Naive thymus-derived CD4-positive, alpha-beta T cell (primary cell): ENCODE measurements around the gene MICAL1. TPM values are rescaled to one million over a fixed set of nuclear protein-coding genes. Genes with fewer than 3 reads are reported as not detected.
A peak's percentile ranks its signal among the peaks of the same experiment; 100 is the strongest.

Experiments used
- ATAC-seq: fragments of 150-1000 bp; cut with Tn5 transposase; 2 replicates; pipeline ENCODE4 v1.10.0; 2021; ENCODE audit warnings: mild to moderate bottlenecking, moderate library complexity
- CTCF ChIA-PET: fragments of 350-600 bp; sonication (Branson Sonifier 250); formaldehyde crosslinking; loops from one replicate; lab custom pipeline; 2021; ENCODE audit warnings: antibody characterized with exemption; lab: Charles Lee
- POLR2A ChIA-PET: fragments of 350-600 bp; sonication (Branson Sonifier 250); formaldehyde crosslinking; loops from one replicate; lab custom pipeline; 2021; ENCODE audit warnings: antibody characterized with exemption, inconsistent platforms; lab: Charles Lee
- DNase-seq, 9 donors: peaks; one replicate each; pipeline versions ENCODE4 v3.0.0 to v3.0.0-alpha.2; 2020 to 2022; ENCODE audit warnings: mixed read lengths in 1 of 9
- H3K27ac ChIP-seq: one replicate; pipeline ENCODE4 v1.7.0; 2013; ENCODE audit warnings: mild to moderate bottlenecking, low read depth, low read length, moderate library complexity
- H3K27me3 ChIP-seq, 2 donors: one replicate each; pipeline ENCODE4 v1.7.0; 2013; ENCODE audit warnings: low read length in 2 of 2, mild to moderate bottlenecking in 2 of 2, moderate library complexity in 2 of 2; ENCODE audit not compliant: control insufficient read depth in 2 of 2, insufficient read depth in 2 of 2
- H3K36me3 ChIP-seq, 3 experiments: 1 replicate in 2 of 3; 2 replicates in 1 of 3; pipeline ENCODE4 v1.7.0; 2013; ENCODE audit warnings: low read length in 3 of 3, mild to moderate bottlenecking in 3 of 3, moderate library complexity in 1 of 3; ENCODE audit not compliant: insufficient read depth in 3 of 3, control insufficient read depth in 2 of 3
- H3K4me1 ChIP-seq, 2 donors: one replicate each; pipeline ENCODE4 v1.7.0; 2013; ENCODE audit warnings: low read length in 2 of 2, mild to moderate bottlenecking in 2 of 2, moderate library complexity in 1 of 2; ENCODE audit not compliant: control insufficient read depth in 2 of 2, insufficient read depth in 2 of 2
- H3K4me3 ChIP-seq: 2 replicates; pipeline ENCODE4 v1.7.0; 2013; ENCODE audit warnings: mild to moderate bottlenecking, low read length
- H3K9me3 ChIP-seq, 3 experiments: 1 replicate in 2 of 3; 2 replicates in 1 of 3; pipeline ENCODE4 v1.7.0; 2013; ENCODE audit warnings: low read length in 3 of 3; ENCODE audit not compliant: control insufficient read depth in 2 of 3
- H3K27ac Mint-ChIP-seq, 9 donors: one replicate each; pipeline ENCODE4 v1.8.0; 2020 to 2022; ENCODE audit warnings: mixed read lengths in 9 of 9, mild to moderate bottlenecking in 8 of 9, moderate library complexity in 5 of 9, inconsistent platforms in 2 of 9
- H3K27me3 Mint-ChIP-seq, 5 donors: one replicate each; pipeline ENCODE4 v1.8.0; 2021 to 2022; ENCODE audit warnings: mixed read lengths in 5 of 5, mild to moderate bottlenecking in 1 of 5
- H3K36me3 Mint-ChIP-seq, 5 donors: one replicate each; pipeline ENCODE4 v1.8.0; 2020 to 2022; ENCODE audit warnings: mixed read lengths in 5 of 5, mild to moderate bottlenecking in 3 of 5, inconsistent platforms in 1 of 5
- H3K4me1 Mint-ChIP-seq, 7 donors: one replicate each; pipeline ENCODE4 v1.8.0; 2020 to 2022; ENCODE audit warnings: mixed read lengths in 7 of 7, mild to moderate bottlenecking in 3 of 7, inconsistent platforms in 1 of 7
- H3K4me3 Mint-ChIP-seq, 10 donors: one replicate each; pipeline ENCODE4 v1.8.0; 2020 to 2022; ENCODE audit warnings: mild to moderate bottlenecking in 10 of 10, mixed read lengths in 10 of 10, moderate library complexity in 6 of 10, inconsistent platforms in 2 of 10
- H3K9me3 Mint-ChIP-seq, 11 donors: one replicate each; pipeline ENCODE4 v1.8.0; 2020 to 2022; ENCODE audit warnings: mixed read lengths in 11 of 11, mild to moderate bottlenecking in 4 of 11, inconsistent platforms in 1 of 11, moderate library complexity in 1 of 11
- intact Hi-C, 2 donors: fragments of 100-400 bp; cut with micrococcal nuclease; formaldehyde crosslinking; loops; one replicate each; pipeline ENCODE4 v1.15.1; 2023
- polyA plus RNA-seq, 2 donors: library from polyadenylated mRNA; unstranded; fragments of 300-500 nt; fragmentation: Illumina TruSeq; gene quantifications; one replicate each; pipeline ENCODE4 v1.2.3, GENCODE V29; 2021
- total RNA-seq, 6 experiments: library from RNA in 5 of 6; stranded (reverse) in 5 of 6; gene quantifications; 1 replicate in 5 of 6; 2 replicates in 1 of 6; pipeline ENCODE4 v1.2.3 and lab custom pipeline; 2021 to 2026

Gene MICAL1, protein sequence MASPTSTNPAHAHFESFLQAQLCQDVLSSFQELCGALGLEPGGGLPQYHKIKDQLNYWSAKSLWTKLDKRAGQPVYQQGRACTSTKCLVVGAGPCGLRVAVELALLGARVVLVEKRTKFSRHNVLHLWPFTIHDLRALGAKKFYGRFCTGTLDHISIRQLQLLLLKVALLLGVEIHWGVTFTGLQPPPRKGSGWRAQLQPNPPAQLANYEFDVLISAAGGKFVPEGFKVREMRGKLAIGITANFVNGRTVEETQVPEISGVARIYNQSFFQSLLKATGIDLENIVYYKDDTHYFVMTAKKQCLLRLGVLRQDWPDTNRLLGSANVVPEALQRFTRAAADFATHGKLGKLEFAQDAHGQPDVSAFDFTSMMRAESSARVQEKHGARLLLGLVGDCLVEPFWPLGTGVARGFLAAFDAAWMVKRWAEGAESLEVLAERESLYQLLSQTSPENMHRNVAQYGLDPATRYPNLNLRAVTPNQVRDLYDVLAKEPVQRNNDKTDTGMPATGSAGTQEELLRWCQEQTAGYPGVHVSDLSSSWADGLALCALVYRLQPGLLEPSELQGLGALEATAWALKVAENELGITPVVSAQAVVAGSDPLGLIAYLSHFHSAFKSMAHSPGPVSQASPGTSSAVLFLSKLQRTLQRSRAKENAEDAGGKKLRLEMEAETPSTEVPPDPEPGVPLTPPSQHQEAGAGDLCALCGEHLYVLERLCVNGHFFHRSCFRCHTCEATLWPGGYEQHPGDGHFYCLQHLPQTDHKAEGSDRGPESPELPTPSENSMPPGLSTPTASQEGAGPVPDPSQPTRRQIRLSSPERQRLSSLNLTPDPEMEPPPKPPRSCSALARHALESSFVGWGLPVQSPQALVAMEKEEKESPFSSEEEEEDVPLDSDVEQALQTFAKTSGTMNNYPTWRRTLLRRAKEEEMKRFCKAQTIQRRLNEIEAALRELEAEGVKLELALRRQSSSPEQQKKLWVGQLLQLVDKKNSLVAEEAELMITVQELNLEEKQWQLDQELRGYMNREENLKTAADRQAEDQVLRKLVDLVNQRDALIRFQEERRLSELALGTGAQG
- total RNA-seq, result 100 to 1,000 TPM in 2 of 5 experiments, 10 to 100 TPM in 3; 61.4 to 125 (median 78.7) TPM
- polyA plus RNA-seq, result 10 to 100 TPM; 18.3 to 22.6 TPM
- 182 reads per million, percentile 92 among the genes with 10 or more reads in this experiment for total RNA-seq (lab: John Stamatoyannopoulos, UW)

- Histone ChIP-seq H3K4me3 (peak within 1 kb of the TSS; percentile 81), H3K36me3 (peaks cover 0 to 22% (median 10%) of the 10 kb centered on the region in 3 experiments), H3K9me3 (no peaks in the 10 kb centered on the region), H3K27me3 (no peaks in the 10 kb centered on the region), H3K4me1 (peaks cover 41 to 46% of the 10 kb centered on the region in 2 donors), H3K27ac (peak within 1 kb of the TSS; percentile 94)
- H3K27me3 Mint-ChIP-seq, result no peaks in the 10 kb centered on the region
- ATAC-seq, result peak; percentile 82
- ChIA-PET CTCF (interaction anchor here (0.5 to 1.5 kb wide), 4 partner anchors 8 to 14 kb away, joined by 3 to 4 read pairs (median 3); no protein-coding TSS in a partner anchor), POLR2A (interaction anchor here (0.7 to 7.1 kb wide), 11 partner anchors 9 to 895 kb away, joined by 3 to 58 read pairs (median 4); partner anchors contain the start of genes CD164, FOXO3, PPIL6 and SMPD2)
- H3K9me3 Mint-ChIP-seq, result no peaks in the 10 kb centered on the region
- peaks cover 0 to 18% (median 0%) of the 10 kb centered on the region in 5 donors for H3K36me3 Mint-ChIP-seq
- H3K4me3 Mint-ChIP-seq, result peak within 1 kb of the TSS; percentile 95 to 99 (median 97)
- intact Hi-C loops, result loop anchor here (1.0 to 10.0 kb wide), 10 partner anchors 28 to 1631 kb away; partner anchors contain the start of genes CEP57L1 (in 2 of the 2), ZBTB24 (in 2 of the 2), AMD1 (in 1 of the 2) and CD164 (in 1 of the 2)
- peak; percentile 55 to 79 (median 72) for DNase-seq
- H3K4me1 Mint-ChIP-seq, result peaks cover 31 to 69% (median 63%) of the 10 kb centered on the region in 7 donors
- H3K27ac Mint-ChIP-seq, result peak within 1 kb of the TSS; percentile 83 to 99 (median 97)
Observed at GRCh38 chr6:109455437-109456110, at the start of gene MICAL1. Gene MICAL1 (minus strand): TSS chr6:109455772. CDS start chr6:109454196, 1,576 bp downstream.

DNA sequence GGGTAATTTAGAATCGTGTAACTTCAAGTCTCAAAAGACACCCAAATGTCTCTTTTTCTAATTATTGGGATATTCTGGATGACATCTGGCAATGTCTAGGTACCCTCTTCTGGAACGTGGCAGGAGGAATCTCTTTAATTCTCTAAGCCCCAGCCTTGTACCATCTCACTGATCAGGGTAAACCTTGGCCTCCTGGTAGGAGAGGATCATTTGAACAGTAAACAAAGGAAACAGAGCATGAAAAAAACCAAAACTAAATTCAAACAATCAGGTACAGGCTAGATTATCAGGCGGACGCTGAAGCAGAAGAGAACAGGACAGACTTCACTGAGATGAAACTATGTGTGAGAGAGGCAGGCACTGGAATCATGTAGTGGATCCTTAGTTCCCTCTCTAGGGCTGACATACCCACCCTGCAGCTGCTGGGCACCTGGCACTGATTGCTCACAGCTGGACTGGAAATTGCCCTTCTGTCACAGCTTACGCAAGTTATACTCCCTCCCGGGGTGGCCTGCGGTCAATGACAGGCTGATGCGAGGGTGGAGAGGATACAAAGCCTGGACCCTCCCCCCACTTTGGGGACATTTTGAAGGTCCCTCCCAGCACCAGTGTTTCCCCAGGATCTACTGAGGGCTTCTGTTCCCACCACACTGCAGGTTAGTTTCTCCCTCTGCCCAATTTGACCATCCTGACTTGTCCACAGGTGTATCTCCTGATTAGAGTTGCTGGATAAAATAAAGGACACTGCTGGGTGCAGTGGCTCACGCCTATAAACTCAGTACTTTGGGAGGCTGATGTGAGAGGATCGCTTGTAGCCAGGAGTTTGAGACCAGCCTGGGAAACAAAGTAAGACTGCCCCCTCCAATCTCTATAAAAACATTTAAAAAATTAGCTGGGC is 48.0 kb upstream of the MICAL1 start:
- Histone ChIP-seq H3K9me3 (no peaks in the 10 kb centered on the region), H3K4me1 (no peaks in the 10 kb centered on the region), H3K36me3 (no peaks in the 10 kb centered on the region), H3K27me3 (no peaks in the 10 kb centered on the region), H3K27ac (no peak overlapping the region), H3K4me3 (no peak overlapping the region)
- ATAC-seq (no peak), DNase-seq (no peak)
- Mint-ChIP-seq H3K27ac (no peak overlapping the region), H3K4me1 (peaks cover 0 to 8% (median 5%) of the 10 kb centered on the region in 7 donors), H3K27me3 (peaks cover 0 to 24% (median 0%) of the 10 kb centered on the region in 5 donors), H3K4me3 (no peak overlapping the region), H3K9me3 (peaks cover 0 to 2% (median 0%) of the 10 kb centered on the region in 11 donors), H3K36me3 (peaks cover 0 to 9% (median 3%) of the 10 kb centered on the region in 5 donors)
- ChIA-PET POLR2A (interaction anchor here (0.7 kb wide), 1 partner anchor 63 kb away, joined by 3 read pairs; the partner anchor contains the start of genes PPIL6 and SMPD2), CTCF (no interaction called here)
- intact Hi-C loops, result no loop called here

GRCh38 chr6:109498936-109499335 is 43.4 kb upstream of the MICAL1 start:
- H3K27ac Mint-ChIP-seq, result no peak overlapping the region
- POLR2A ChIA-PET, result interaction anchor here (1.0 kb wide), 1 partner anchor 11 kb away, joined by 3 read pairs; no protein-coding TSS in a partner anchor
- CTCF ChIA-PET, result interaction anchor here (0.5 kb wide), 1 partner anchor 64 kb away, joined by 4 read pairs; no protein-coding TSS in a partner anchor

DNA sequence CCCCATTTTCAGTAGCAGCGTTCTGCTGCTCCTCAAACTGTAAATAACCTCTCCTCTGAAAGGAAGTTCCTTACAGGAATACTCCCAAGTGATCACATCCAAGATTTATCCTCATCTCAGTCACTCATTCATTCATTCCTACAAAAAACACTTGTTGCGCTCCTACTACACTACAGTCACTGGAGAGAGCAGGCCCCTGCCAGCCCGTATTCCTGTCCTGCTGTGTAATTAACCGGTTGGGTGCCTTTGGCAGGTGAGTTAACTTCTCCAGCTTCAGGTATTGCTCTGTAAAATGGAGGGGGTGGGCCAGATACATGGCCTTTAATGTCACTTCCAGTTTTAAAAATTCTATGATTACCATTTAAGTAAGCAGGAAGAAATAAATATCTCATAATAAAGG is 42.5 kb upstream of the MICAL1 start:
- peaks cover 0 to 9% (median 2%) of the 10 kb centered on the region in 5 donors for H3K36me3 Mint-ChIP-seq
- H3K4me1 Mint-ChIP-seq, result peaks cover 0 to 20% (median 13%) of the 10 kb centered on the region in 7 donors
- ATAC-seq (no peak), DNase-seq (no peak)
- ChIA-PET POLR2A (interaction anchor here (0.5 to 0.7 kb wide), 3 partner anchors 15 to 1237 kb away, joined by 3 to 4 read pairs (median 4); no protein-coding TSS in a partner anchor), CTCF (no interaction called here)
- peak overlapping the region in 1 of 9 donors; percentile 9 for H3K27ac Mint-ChIP-seq
- H3K9me3 Mint-ChIP-seq, result peaks cover 0 to 2% (median 0%) of the 10 kb centered on the region in 11 donors
- H3K4me3 ChIP-seq, result no peak overlapping the region
- H3K27ac ChIP-seq, result no peak overlapping the region
- H3K4me3 Mint-ChIP-seq, result no peak overlapping the region
- H3K36me3 ChIP-seq, result no peaks in the 10 kb centered on the region
- H3K27me3 ChIP-seq, result no peaks in the 10 kb centered on the region
- intact Hi-C loops, result no loop called here
- no peaks in the 10 kb centered on the region for H3K9me3 ChIP-seq
- peaks cover 0 to 18% (median 0%) of the 10 kb centered on the region in 5 donors for H3K27me3 Mint-ChIP-seq
- no peaks in the 10 kb centered on the region for H3K4me1 ChIP-seq

More at GRCh38 chr6:109498936-109499335, 43.4 kb upstream of the MICAL1 start:
- Mint-ChIP-seq H3K36me3 (peaks cover 0 to 9% (median 2%) of the 10 kb centered on the region in 5 donors), H3K4me3 (no peak overlapping the region), H3K4me1 (peaks cover 0 to 17% (median 13%) of the 10 kb centered on the region in 7 donors), H3K9me3 (peaks cover 0 to 2% (median 0%) of the 10 kb centered on the region in 11 donors), H3K27me3 (peaks cover 0 to 18% (median 0%) of the 10 kb centered on the region in 5 donors)
- no peaks in the 10 kb centered on the region for H3K9me3 ChIP-seq
- no peaks in the 10 kb centered on the region for H3K36me3 ChIP-seq
- ATAC-seq, result no peak
- no peaks in the 10 kb centered on the region for H3K4me1 ChIP-seq
- H3K27ac ChIP-seq, result no peak overlapping the region
- no peaks in the 10 kb centered on the region for H3K27me3 ChIP-seq
- intact Hi-C loops, result no loop called here
- no peak for DNase-seq
- H3K4me3 ChIP-seq, result no peak overlapping the region
